A673 (cell line): ENCODE results near the gene ZSWIM5. TPM values are rescaled to one million over a fixed set of nuclear protein-coding genes. Genes with fewer than 3 reads are reported as not detected.

ENCODE experiments used
- BruUV-seq: library from RNA; stranded (reverse); fragments of 400-500 nt; replicated peaks from 2 replicates; lab custom pipeline; 2021; lab: Mats Ljungman, UMichigan
- CTCF ChIA-PET: fragments of 300-600 bp; sonication (Branson Sonifier 250); formaldehyde crosslinking; loops from one replicate; lab custom pipeline; 2022; ENCODE audit warnings: antibody characterized with exemption; lab: Charles Lee
- POLR2A ChIA-PET: fragments of 300-600 bp; sonication (Branson Sonifier 250); formaldehyde crosslinking; loops from one replicate; lab custom pipeline; 2022; ENCODE audit warnings: antibody characterized with exemption; ENCODE audit not compliant: low non-redundant PET; lab: Charles Lee
- DNase-seq: peaks from one replicate; pipeline ENCODE4 v3.0.0-alpha.2; 2015; ENCODE audit warnings: low spot score
- H3K27ac ChIP-seq: fragments of 200-600 bp; sonication (generic); 2 replicates; pipeline ENCODE4 v1.5.1; 2016; ENCODE audit warnings: mixed run types, low read depth, mild to moderate bottlenecking, mixed read lengths, antibody characterized with exemption, low read length; ENCODE audit not compliant: poor library complexity, severe bottlenecking
- H3K27me3 ChIP-seq: fragments of 200-600 bp; sonication (generic); replicated peaks from 2 replicates; pipeline ENCODE4 v1.6.1; 2017; ENCODE audit warnings: mixed run types, low read depth, mild to moderate bottlenecking, mixed read lengths, antibody characterized with exemption, low read length; ENCODE audit not compliant: insufficient read depth, poor library complexity
- H3K36me3 ChIP-seq: fragments of 200-600 bp; sonication (generic); 2 replicates; pipeline ENCODE4 v1.6.1; 2016; ENCODE audit warnings: mixed run types, mild to moderate bottlenecking, mixed read lengths, antibody characterized with exemption, low read length; ENCODE audit not compliant: insufficient read depth, poor library complexity, severe bottlenecking
- H3K4me1 ChIP-seq: fragments of 200-600 bp; sonication (generic); 2 replicates; pipeline ENCODE4 v1.6.1; 2017; ENCODE audit warnings: mixed run types, mild to moderate bottlenecking, mixed read lengths, antibody characterized with exemption, low read length; ENCODE audit not compliant: insufficient read depth, poor library complexity, severe bottlenecking
- H3K4me3 ChIP-seq: fragments of 200-600 bp; sonication (generic); 2 replicates; pipeline ENCODE4 v1.5.1; 2016; ENCODE audit warnings: low read depth, mixed run types, mild to moderate bottlenecking, mixed read lengths, low read length; ENCODE audit not compliant: poor library complexity, severe bottlenecking
- H3K9me3 ChIP-seq: fragments of 200-600 bp; sonication (generic); 2 replicates; pipeline ENCODE4 v1.6.1; 2016; ENCODE audit warnings: mixed run types, low read depth, mild to moderate bottlenecking, mixed read lengths, antibody characterized with exemption, low read length; ENCODE audit not compliant: poor library complexity, severe bottlenecking
- EZH2 ChIP-seq: fragments of 200-600 bp; sonication (generic); IDR thresholded peaks from 2 replicates; pipeline ENCODE4 v1.6.1; 2017; ENCODE audit warnings: borderline replicate concordance, low read depth, mild to moderate bottlenecking, mixed read lengths, antibody characterized with exemption, low read length; ENCODE audit not compliant: poor library complexity, severe bottlenecking
- intact Hi-C: fragments of 100-400 bp; cut with micrococcal nuclease; formaldehyde crosslinking; loops from one replicate; pipeline ENCODE4 v1.10.0; 2022; ENCODE audit not compliant: unreplicated experiment
- total RNA-seq: library from RNA; stranded (reverse); gene quantifications from 2 replicates; pipeline ENCODE4 v1.2.3, GENCODE V29; 2021
- TF ChIP-seq, protein P1 (sequence below): fragments of 300-800, 200-600 bp; sonication (generic); conservative IDR thresholded peaks from 2 replicates; pipeline ENCODE4 v1.5.1; 2017; ENCODE audit warnings: low read depth, mild to moderate bottlenecking, antibody characterized with exemption, low read length, moderate library complexity, mixed read lengths

Gene ZSWIM5
- total RNA-seq, 1 experiment from 2014 or later = 0.67 TPM

DNA sequence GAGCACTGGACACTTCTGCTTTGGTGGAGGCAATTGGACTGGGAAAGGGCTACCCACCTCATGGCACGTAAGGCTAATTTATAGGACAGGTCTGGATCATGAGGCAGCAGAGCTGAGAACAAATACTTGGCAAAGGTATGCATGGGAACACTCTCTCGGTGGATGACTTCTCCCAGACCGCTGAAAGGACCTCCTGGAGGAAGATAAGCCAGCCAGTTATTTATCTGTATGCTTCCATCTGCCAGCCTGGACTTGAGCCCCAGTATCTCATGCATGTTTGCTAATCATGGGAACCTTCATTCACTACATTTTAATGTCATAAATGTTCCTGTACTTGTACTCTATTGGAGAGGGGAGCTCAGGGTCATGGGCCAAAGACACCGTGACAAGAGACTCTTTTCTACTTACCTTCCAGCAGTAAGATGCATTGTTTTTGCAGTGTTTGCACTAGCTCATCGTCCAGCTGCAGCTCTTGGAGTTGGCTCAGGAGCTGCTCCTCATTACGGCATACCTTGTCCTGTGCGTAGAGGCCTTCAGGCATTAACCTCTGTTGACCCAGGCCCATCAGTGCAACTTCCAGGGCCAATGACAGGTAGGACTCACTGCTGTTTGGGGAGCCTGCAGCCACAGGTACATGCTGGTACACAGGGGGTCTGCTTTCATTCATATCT, 170.6 kb downstream of the ZSWIM5 start:
- ChIA-PET CTCF (no interaction called here), POLR2A (no interaction called here)
- intact Hi-C loops = no loop called here
- BruUV-seq = no TSS peak
- H3K36me3 ChIP-seq = no peaks in the 10 kb centered on the region
- no peak overlapping the region for H3K4me3 ChIP-seq
- H3K27ac ChIP-seq = no peak overlapping the region
- no peaks in the 10 kb centered on the region for H3K9me3 ChIP-seq
- TF ChIP-seq, protein P1, sequence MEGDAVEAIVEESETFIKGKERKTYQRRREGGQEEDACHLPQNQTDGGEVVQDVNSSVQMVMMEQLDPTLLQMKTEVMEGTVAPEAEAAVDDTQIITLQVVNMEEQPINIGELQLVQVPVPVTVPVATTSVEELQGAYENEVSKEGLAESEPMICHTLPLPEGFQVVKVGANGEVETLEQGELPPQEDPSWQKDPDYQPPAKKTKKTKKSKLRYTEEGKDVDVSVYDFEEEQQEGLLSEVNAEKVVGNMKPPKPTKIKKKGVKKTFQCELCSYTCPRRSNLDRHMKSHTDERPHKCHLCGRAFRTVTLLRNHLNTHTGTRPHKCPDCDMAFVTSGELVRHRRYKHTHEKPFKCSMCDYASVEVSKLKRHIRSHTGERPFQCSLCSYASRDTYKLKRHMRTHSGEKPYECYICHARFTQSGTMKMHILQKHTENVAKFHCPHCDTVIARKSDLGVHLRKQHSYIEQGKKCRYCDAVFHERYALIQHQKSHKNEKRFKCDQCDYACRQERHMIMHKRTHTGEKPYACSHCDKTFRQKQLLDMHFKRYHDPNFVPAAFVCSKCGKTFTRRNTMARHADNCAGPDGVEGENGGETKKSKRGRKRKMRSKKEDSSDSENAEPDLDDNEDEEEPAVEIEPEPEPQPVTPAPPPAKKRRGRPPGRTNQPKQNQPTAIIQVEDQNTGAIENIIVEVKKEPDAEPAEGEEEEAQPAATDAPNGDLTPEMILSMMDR = no peak
- no peak for TF ChIP-seq EZH2
- H3K27me3 ChIP-seq = no peaks in the 10 kb centered on the region
- DNase-seq = no peak
- no peaks in the 10 kb centered on the region for H3K4me1 ChIP-seq

DNA sequence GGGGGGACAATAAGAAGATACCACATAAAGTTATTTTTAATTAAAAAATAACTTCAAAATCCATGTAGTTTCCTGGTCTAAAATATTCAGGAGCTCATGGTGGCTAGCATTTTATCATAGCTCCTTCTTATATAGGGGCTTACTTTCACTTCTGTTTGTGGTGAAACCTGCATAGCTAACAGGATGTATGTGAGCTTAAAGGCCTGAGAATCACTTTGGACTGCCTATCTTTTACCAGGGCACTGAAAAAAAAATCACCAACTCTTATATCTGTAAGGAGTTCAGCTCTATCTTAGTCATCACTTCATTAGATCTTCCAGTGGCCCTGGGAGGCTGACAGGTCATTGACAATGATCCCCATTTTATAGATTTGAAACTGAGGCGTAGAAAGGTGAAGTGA, 173.0 kb downstream of the ZSWIM5 start:
- ChIA-PET CTCF (no interaction called here), POLR2A (interaction anchor here (0.5 kb wide), 1 partner anchor 557 kb away, joined by 20 read pairs; no protein-coding TSS in a partner anchor)
- TF ChIP-seq, protein P1 = no peak
- TF ChIP-seq EZH2 = no peak

DNA sequence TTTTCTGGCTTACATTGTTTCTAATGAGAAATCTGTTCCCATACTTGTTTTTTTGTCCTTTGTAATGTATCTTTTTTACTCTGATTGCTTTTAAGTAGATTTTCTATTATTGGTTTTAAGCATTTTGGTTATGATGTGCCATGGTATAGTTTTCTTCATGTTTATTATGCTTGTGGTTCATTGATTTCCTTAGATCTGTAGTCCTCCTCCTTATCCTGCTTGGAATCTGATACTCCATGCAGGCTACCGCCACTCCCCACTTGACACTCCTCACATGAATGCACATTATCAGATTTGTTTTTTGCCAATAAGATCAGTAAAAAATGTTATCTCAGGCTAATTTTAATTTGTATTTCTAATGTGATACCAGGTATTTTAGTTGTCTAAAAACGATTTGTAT, 173.6 kb downstream of the ZSWIM5 start:
- ChIA-PET POLR2A (no interaction called here), CTCF (no interaction called here)
- no TSS peak for BruUV-seq
- intact Hi-C loops = no loop called here
- H3K27me3 ChIP-seq = no peaks in the 10 kb centered on the region
- H3K9me3 ChIP-seq = no peaks in the 10 kb centered on the region
- H3K4me1 ChIP-seq = no peaks in the 10 kb centered on the region
- no peak overlapping the region for H3K27ac ChIP-seq
- no peak for TF ChIP-seq EZH2
- TF ChIP-seq, protein P1 = no peak
- no peaks in the 10 kb centered on the region for H3K36me3 ChIP-seq
- H3K4me3 ChIP-seq = no peak overlapping the region
- DNase-seq = no peak

More for the DNA sequence above, 173.0 kb downstream of the ZSWIM5 start:
- H3K27ac ChIP-seq = no peak overlapping the region
- H3K4me3 ChIP-seq = no peak overlapping the region
- DNase-seq = no peak
- no peaks in the 10 kb centered on the region for H3K36me3 ChIP-seq
- no peaks in the 10 kb centered on the region for H3K9me3 ChIP-seq
- intact Hi-C loops = no loop called here
- H3K4me1 ChIP-seq = no peaks in the 10 kb centered on the region
- BruUV-seq = no TSS peak
- no peaks in the 10 kb centered on the region for H3K27me3 ChIP-seq
